A549 treated with CORT108297 at 1 μM for 4 hours (cell line): ENCODE data around the gene ZFP42. TPM values are rescaled to one million over a fixed set of nuclear protein-coding genes. Genes with fewer than 3 reads are reported as not detected.

ENCODE experiments used
- total RNA-seq: library from RNA; stranded (reverse); fragments of 200-300 nt; extraction: Qiagen RNA extraction; gene quantifications from 5 replicates; pipeline ENCODE4 v1.2.3, GENCODE V29; 2022

Gene ZFP42
- total RNA-seq = 0.03 to 0.04 TPM in 2 of 5 replicates, not detected in the others

DNA sequence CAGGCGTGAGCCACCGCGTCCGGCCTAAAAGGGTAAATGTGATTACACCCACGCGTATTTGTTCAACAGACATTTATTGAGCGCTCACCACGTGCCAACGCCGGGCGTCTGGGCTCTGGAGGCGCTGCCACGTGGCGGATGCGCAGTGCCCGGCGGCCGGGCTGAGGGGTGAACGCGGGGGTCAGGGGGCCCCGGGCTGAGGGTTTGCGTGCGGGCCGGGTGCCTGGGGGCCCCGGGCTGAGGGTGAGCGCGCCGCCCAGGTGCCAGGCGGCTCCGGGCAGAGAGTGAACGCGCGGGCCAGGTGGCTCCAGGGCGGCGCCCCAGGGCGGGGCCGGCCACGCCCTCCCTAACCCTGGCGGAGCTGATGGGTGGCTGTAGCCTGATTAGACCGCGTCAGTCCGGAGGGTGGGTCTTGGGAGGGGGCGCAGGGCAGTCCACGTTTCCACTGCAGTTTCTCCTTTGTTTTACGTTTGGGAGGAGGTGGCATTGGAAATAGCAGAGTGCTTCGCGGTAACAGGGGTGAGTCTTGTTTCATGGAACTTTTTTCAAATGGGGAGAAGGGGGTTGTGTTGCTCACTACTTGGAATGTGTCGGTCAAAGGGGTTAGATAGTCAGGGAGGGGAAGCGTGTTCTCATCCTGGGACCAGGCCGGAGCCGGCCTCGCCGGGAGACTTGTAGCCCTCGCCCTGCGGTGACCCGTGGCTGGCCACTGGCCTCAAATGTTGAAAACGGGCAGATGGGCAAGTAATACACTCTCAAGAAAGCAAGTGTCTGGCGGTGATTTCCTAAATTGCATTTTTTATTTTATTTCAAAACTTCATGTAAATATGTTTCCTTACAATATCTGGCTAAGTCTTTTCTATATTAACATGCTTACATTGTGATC is at the start of gene ZFP42:
ZFP42 (plus strand) TSS at position 450 of the 886 bp plus-strand sequence. CDS start 7,037 bp downstream, outside the sequence.

Other genes starting within 250 kb of the ZFP42 start
- 49.6 to 79.6 TPM (median 64.1 TPM) in 5 replicates for gene TRIML2, start 113.8 kb downstream of the ZFP42 start, total RNA-seq
- 0.07 to 0.08 TPM in 2 of 5 replicates, not detected in the others for gene TRIML1, start 143.7 kb downstream of the ZFP42 start, total RNA-seq